GM19351 (cell line): ENCODE measurements around the gene ADH5.
"Not testable (repeated sequence)": the region's sequence is repeated elsewhere in the genome, so short reads cannot be mapped to it uniquely, and the experiment has no call there.

Experiments
- ATAC-seq: cut with Tn5 transposase; IDR thresholded peaks from one replicate; pipeline ENCODE4 v1.9.1; 2021; ENCODE audit warnings: mild to moderate bottlenecking, moderate library complexity; ENCODE audit not compliant: unreplicated experiment

ADH5 gene

GRCh38 chr4:99088481-99089365, at the start of gene ADH5:
Gene ADH5 (minus strand): TSS chr4:99088788. CDS start chr4:99088700, 88 bp downstream.
- peak; percentile 90 for ATAC-seq

GRCh38 chr4:99136329-99136728, 47.7 kb upstream of the ADH5 start:
- no peak for ATAC-seq

GRCh38 chr4:99135541-99136162, 47.1 kb upstream of the ADH5 start:
- ATAC-seq, result no peak

- ATAC-seq, result no peak
Measured at GRCh38 chr4:99134586-99134985, 46.0 kb upstream of the ADH5 start.

- no peak for ATAC-seq
Measured at GRCh38 chr4:99131378-99131777, 42.8 kb upstream of the ADH5 start.

GRCh38 chr4:99126376-99126775, 37.8 kb upstream of the ADH5 start:
- no peak for ATAC-seq

GRCh38 chr4:99121008-99121407, 32.4 kb upstream of the ADH5 start:
- ATAC-seq, result no peak

GRCh38 chr4:99120501-99120900, 31.9 kb upstream of the ADH5 start:
- ATAC-seq, result no peak

- ATAC-seq, result no peak
Measured at GRCh38 chr4:99117876-99118693, 29.5 kb upstream of the ADH5 start.

- ATAC-seq, result not testable (repeated sequence)
Measured at GRCh38 chr4:99117122-99117841, 28.7 kb upstream of the ADH5 start.

GRCh38 chr4:99109286-99109685, 20.7 kb upstream of the ADH5 start:
- not testable (repeated sequence) for ATAC-seq

GRCh38 chr4:99104153-99104552, 15.6 kb upstream of the ADH5 start:
- ATAC-seq, result no peak

- ATAC-seq, result no peak
Measured at GRCh38 chr4:99103166-99103565, 14.6 kb upstream of the ADH5 start.

- no peak for ATAC-seq
Measured at GRCh38 chr4:99102634-99103033, 14.0 kb upstream of the ADH5 start.

GRCh38 chr4:99100876-99101275, 12.3 kb upstream of the ADH5 start:
- no peak for ATAC-seq

- ATAC-seq, result not testable (repeated sequence)
Measured at GRCh38 chr4:99099814-99100213, 11.2 kb upstream of the ADH5 start.

GRCh38 chr4:99099311-99099710, 10.7 kb upstream of the ADH5 start:
- ATAC-seq, result no peak

GRCh38 chr4:99091841-99092240, 3.3 kb upstream of the ADH5 start:
- not testable (repeated sequence) for ATAC-seq

- no peak for ATAC-seq
Measured at GRCh38 chr4:99091216-99091575, 2.6 kb upstream of the ADH5 start.

GRCh38 chr4:99090481-99091215, 2.1 kb upstream of the ADH5 start:
- no peak for ATAC-seq
